Breast epithelium (tissue), 3 donors: Measurements from ENCODE around the gene HLA-DMB.

ENCODE experiments used
- CTCF ChIP-seq, 3 donors: fragments of 450-650 bp; IDR thresholded peaks; one replicate each; pipeline ENCODE4 v1.5.1; 2016 to 2017; ENCODE audit warnings: antibody characterized with exemption in 3 of 3, mild to moderate bottlenecking in 3 of 3, moderate library complexity in 3 of 3
- POLR2A ChIP-seq: fragments of 450-650 bp; IDR thresholded peaks from one replicate; pipeline ENCODE4 v1.6.1; 2016; ENCODE audit warnings: antibody characterized with exemption, mild to moderate bottlenecking, moderate library complexity

- TF ChIP-seq CTCF (IDR thresholded peaks at IDR 0.05) (no peak), POLR2A (peak; percentile 92)
Observed at GRCh38 chr6:32968093-32968866, 27.5 kb upstream of the HLA-DMB start, which contains the start of gene BRD2.
